GM23338 (cell line): Measurements from ENCODE around the gene KCNIP2. TPM values are rescaled to one million over a fixed set of nuclear protein-coding genes. Genes with fewer than 3 reads are reported as not detected.

Experiments
- ATAC-seq: fragments of 200-7000 bp; cut with Tn5 transposase; 3 replicates; pipeline ENCODE4 v1.9.1; 2020
- DNase-seq: peaks from one replicate; pipeline ENCODE4 v3.0.0-alpha.2; 2015; ENCODE audit warnings: low spot score
- H2AFZ ChIP-seq: fragments of 200-600 bp; sonication (generic); 2 replicates; pipeline ENCODE4 v1.8.0; 2016; ENCODE audit warnings: antibody characterized with exemption, mild to moderate bottlenecking, moderate library complexity
- H3F3A ChIP-seq: fragments of 200-600 bp; sonication (generic); replicated peaks from 2 replicates; pipeline ENCODE4 v1.8.0; 2017; ENCODE audit warnings: antibody characterized with exemption, mixed run types, low read depth
- H3K27ac ChIP-seq: fragments of 200-600 bp; sonication (generic); 2 replicates; pipeline ENCODE4 v1.6.1; 2016; ENCODE audit warnings: low read depth
- H3K27me3 ChIP-seq: fragments of 200-600 bp; sonication (generic); 2 replicates; pipeline ENCODE4 v1.8.0; 2016; ENCODE audit warnings: mild to moderate bottlenecking, mixed run types, moderate library complexity; ENCODE audit not compliant: insufficient read depth
- H3K36me3 ChIP-seq: fragments of 200-600 bp; sonication (generic); 2 replicates; pipeline ENCODE4 v1.8.0; 2016; ENCODE audit warnings: mild to moderate bottlenecking; ENCODE audit not compliant: insufficient read depth
- H3K4me1 ChIP-seq: fragments of 200-600 bp; sonication (generic); 2 replicates; pipeline ENCODE4 v1.8.0; 2016; ENCODE audit warnings: mild to moderate bottlenecking, moderate library complexity; ENCODE audit not compliant: insufficient read depth
- H3K4me2 ChIP-seq: fragments of 200-600 bp; sonication (generic); 2 replicates; pipeline ENCODE4 v1.7.1; 2017; ENCODE audit warnings: mixed run types
- H3K4me3 ChIP-seq: fragments of 200-600 bp; sonication (generic); 2 replicates; pipeline ENCODE4 v1.6.1; 2016; ENCODE audit warnings: mixed run types
- H3K79me2 ChIP-seq: fragments of 200-600 bp; sonication (generic); replicated peaks from 2 replicates; pipeline ENCODE4 v1.8.0; 2017; ENCODE audit warnings: mild to moderate bottlenecking; ENCODE audit not compliant: insufficient read depth
- H3K9me2 ChIP-seq: fragments of 200-600 bp; sonication (generic); 2 replicates; pipeline ENCODE4 v1.8.0; 2017; ENCODE audit not compliant: insufficient read depth
- H4K20me1 ChIP-seq: fragments of 200-600 bp; sonication (generic); replicated peaks from 2 replicates; pipeline ENCODE4 v1.8.0; 2017; ENCODE audit warnings: mild to moderate bottlenecking; ENCODE audit not compliant: insufficient read depth
- H3K27ac Mint-ChIP-seq: 2 replicates; pipeline ENCODE4 v1.8.0; 2020; ENCODE audit warnings: inconsistent platforms, mild to moderate bottlenecking, moderate library complexity, mixed read lengths
- H3K27me3 Mint-ChIP-seq: 3 replicates; pipeline ENCODE4 v1.8.0; 2022; ENCODE audit warnings: low read depth, mild to moderate bottlenecking, moderate library complexity, mixed read lengths, inconsistent platforms; ENCODE audit not compliant: insufficient read depth, poor library complexity
- H3K36me3 Mint-ChIP-seq: 3 replicates; pipeline ENCODE4 v1.8.0; 2021; ENCODE audit warnings: low read depth, mild to moderate bottlenecking, inconsistent platforms, moderate library complexity, mixed read lengths
- H3K4me1 Mint-ChIP-seq: 3 replicates; pipeline ENCODE4 v1.8.0; 2020; ENCODE audit warnings: mild to moderate bottlenecking, inconsistent platforms, mixed read lengths
- H3K4me3 Mint-ChIP-seq: 3 replicates; pipeline ENCODE4 v1.8.0; 2021; ENCODE audit warnings: moderate library complexity, mild to moderate bottlenecking, inconsistent platforms, mixed read lengths
- H3K9me3 Mint-ChIP-seq: 3 replicates; pipeline ENCODE4 v1.8.0; 2020; ENCODE audit warnings: moderate library complexity, mild to moderate bottlenecking, inconsistent platforms, mixed read lengths
- CREB1 ChIP-seq: fragments of 250-450 bp; sonication (Bioruptor Pico); IDR thresholded peaks from 2 replicates; pipeline ENCODE4 v1.5.0; 2020; ENCODE audit warnings: low read depth, mild to moderate bottlenecking, moderate library complexity
- CTCF ChIP-seq, 2 experiments: fragments of 200-600 bp in 1 of 2; sonication (generic) in 1 of 2; conservative IDR thresholded peaks; 2 replicates each; pipeline versions ENCODE4 v1.5.1 to v1.6.1; 2016 to 2017; ENCODE audit warnings: antibody characterized with exemption in 2 of 2, low read depth in 2 of 2, mild to moderate bottlenecking in 2 of 2, moderate library complexity in 1 of 2
- ETS1 ChIP-seq: IDR thresholded peaks from 2 replicates; pipeline ENCODE4 v1.6.1; 2016; ENCODE audit warnings: antibody characterized with exemption
- EZH2phosphoT487 ChIP-seq: fragments of 200-600 bp; sonication (generic); IDR thresholded peaks from one replicate; pipeline ENCODE4 v1.8.1; 2018; ENCODE audit warnings: antibody characterized with exemption; ENCODE audit not compliant: unreplicated experiment
- JUNB ChIP-seq: IDR thresholded peaks from one replicate; pipeline ENCODE4 v1.6.1; 2016; ENCODE audit warnings: antibody characterized with exemption; ENCODE audit not compliant: unreplicated experiment
- NANOG ChIP-seq: IDR thresholded peaks from 2 replicates; pipeline ENCODE4 v1.6.1; 2016; ENCODE audit warnings: antibody characterized with exemption, borderline replicate concordance
- STAT1 ChIP-seq: IDR thresholded peaks from one replicate; pipeline ENCODE4 v1.6.1; 2016; ENCODE audit warnings: antibody characterized with exemption; ENCODE audit not compliant: unreplicated experiment
- ZNF114 ChIP-seq: fragments of 250-450 bp; sonication (Bioruptor Pico); IDR thresholded peaks from 2 replicates; pipeline ENCODE4 v1.5.0; 2020; ENCODE audit warnings: mild to moderate bottlenecking, moderate library complexity
- ZNF331 ChIP-seq: fragments of 250-450 bp; sonication (Bioruptor Pico); IDR thresholded peaks from 2 replicates; pipeline ENCODE4 v1.5.0; 2020; ENCODE audit warnings: low read depth, mild to moderate bottlenecking, moderate library complexity
- polyA plus RNA-seq: library from polyadenylated mRNA; unstranded; fragments of >200 nt; fragmentation: Nextera tagmentation; extraction: Ambion mirVana; gene quantifications from 2 replicates; pipeline ENCODE4 v1.2.1, GENCODE V29; 2016
- total RNA-seq: library from RNA; depleted of rRNA; stranded (reverse); fragments of >200 nt; shearing (Covaris generic); gene quantifications from 2 replicates; pipeline ENCODE4 v1.2.3, GENCODE V29; 2014
- TF ChIP-seq, protein P1 (sequence below): IDR thresholded peaks from one replicate; pipeline ENCODE4 v1.6.1; 2018; ENCODE audit warnings: antibody characterized with exemption; ENCODE audit not compliant: unreplicated experiment

Gene KCNIP2
- total and polyA plus RNA-seq, 2 experiments from 2014 or later = 2.2 to 2.6 TPM

- TF ChIP-seq CTCF (conservative IDR thresholded peaks at IDR 0.05; ENCODE audit: low read depth in 2 of 2) (no peak), ZNF114 (CRISPR knock-in tag) (no peak), ZNF331 (CRISPR knock-in tag) (no peak), CREB1 (CRISPR knock-in tag) (no peak), STAT1 (no peak), EZH2phosphoT487 (no peak)
Measured at GRCh38 chr10:101833466-101833865, 10.1 kb downstream of the KCNIP2 start (continued).

DNA sequence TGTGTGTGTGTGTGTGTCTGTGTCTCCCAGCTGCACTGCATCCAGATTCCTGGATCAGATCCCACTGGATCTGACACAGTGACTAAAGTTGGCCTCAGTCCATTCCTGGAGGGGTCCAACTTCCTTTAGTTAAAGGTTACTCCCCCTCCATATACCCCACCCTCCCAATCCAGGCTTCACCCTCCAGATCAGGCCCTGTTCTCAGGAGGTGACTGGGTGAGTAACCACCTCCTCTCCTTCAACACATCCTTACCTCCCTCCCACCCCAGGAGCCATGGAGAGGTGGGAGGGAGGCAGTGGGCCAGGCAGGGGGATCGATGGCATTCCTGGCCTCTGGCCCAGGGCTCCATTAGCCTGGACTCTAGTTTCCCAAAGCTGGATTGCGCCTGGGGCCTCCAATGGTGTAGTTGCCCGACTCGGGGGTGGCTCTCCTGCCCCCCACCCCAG, 11.3 kb downstream of the KCNIP2 start:
- H3K4me3 Mint-ChIP-seq = no peak overlapping the region; the same call in 2 of the 3 replicates
- no peaks in the 10 kb centered on the region; the same call in 1 of the 2 replicates for H4K20me1 ChIP-seq

More for the DNA sequence above, 11.3 kb downstream of the KCNIP2 start:
- Mint-ChIP-seq H3K36me3 (peaks cover under 1% of the 10 kb centered on the region; the same call in 1 of the 3 replicates), H3K27ac (no peak overlapping the region), H3K27me3 (peaks cover 28% of the 10 kb centered on the region), H3K9me3 (no peaks in the 10 kb centered on the region; the same call in 1 of the 3 replicates), H3K4me1 (peaks cover 29% of the 10 kb centered on the region)
- no peaks in the 10 kb centered on the region for H3K36me3 ChIP-seq
- H3K79me2 ChIP-seq = no peaks in the 10 kb centered on the region
- no peaks in the 10 kb centered on the region for H3K27me3 ChIP-seq
- no peaks in the 10 kb centered on the region for H3K9me2 ChIP-seq
- no peak overlapping the region for H3K27ac ChIP-seq
- peaks cover 18% of the 10 kb centered on the region for H3F3A ChIP-seq
- no peak overlapping the region for H3K4me2 ChIP-seq
- no peak for ATAC-seq
- no peak for TF ChIP-seq JUNB
- TF ChIP-seq NANOG = no peak
- TF ChIP-seq ZNF114 (CRISPR knock-in tag) = no peak
- no peak for TF ChIP-seq ETS1
- no peak for TF ChIP-seq CTCF (conservative IDR thresholded peaks at IDR 0.05; ENCODE audit: low read depth in 2 of 2)
- no peak for TF ChIP-seq STAT1
- TF ChIP-seq, protein P1, sequence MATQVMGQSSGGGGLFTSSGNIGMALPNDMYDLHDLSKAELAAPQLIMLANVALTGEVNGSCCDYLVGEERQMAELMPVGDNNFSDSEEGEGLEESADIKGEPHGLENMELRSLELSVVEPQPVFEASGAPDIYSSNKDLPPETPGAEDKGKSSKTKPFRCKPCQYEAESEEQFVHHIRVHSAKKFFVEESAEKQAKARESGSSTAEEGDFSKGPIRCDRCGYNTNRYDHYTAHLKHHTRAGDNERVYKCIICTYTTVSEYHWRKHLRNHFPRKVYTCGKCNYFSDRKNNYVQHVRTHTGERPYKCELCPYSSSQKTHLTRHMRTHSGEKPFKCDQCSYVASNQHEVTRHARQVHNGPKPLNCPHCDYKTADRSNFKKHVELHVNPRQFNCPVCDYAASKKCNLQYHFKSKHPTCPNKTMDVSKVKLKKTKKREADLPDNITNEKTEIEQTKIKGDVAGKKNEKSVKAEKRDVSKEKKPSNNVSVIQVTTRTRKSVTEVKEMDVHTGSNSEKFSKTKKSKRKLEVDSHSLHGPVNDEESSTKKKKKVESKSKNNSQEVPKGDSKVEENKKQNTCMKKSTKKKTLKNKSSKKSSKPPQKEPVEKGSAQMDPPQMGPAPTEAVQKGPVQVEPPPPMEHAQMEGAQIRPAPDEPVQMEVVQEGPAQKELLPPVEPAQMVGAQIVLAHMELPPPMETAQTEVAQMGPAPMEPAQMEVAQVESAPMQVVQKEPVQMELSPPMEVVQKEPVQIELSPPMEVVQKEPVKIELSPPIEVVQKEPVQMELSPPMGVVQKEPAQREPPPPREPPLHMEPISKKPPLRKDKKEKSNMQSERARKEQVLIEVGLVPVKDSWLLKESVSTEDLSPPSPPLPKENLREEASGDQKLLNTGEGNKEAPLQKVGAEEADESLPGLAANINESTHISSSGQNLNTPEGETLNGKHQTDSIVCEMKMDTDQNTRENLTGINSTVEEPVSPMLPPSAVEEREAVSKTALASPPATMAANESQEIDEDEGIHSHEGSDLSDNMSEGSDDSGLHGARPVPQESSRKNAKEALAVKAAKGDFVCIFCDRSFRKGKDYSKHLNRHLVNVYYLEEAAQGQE = no peak
- no peak for TF ChIP-seq CREB1 (CRISPR knock-in tag)
- no peak for TF ChIP-seq EZH2phosphoT487
- peaks cover 21% of the 10 kb centered on the region for H3K4me1 ChIP-seq
- H2AFZ ChIP-seq = no peak overlapping the region
- no peak for DNase-seq
- no peak overlapping the region for H3K4me3 ChIP-seq
